DND-41 (cell line): Measurements from ENCODE around the gene LY86.

Experiments
- EZH2 ChIP-seq: IDR thresholded peaks from 3 replicates; pipeline ENCODE4 v1.6.1; 2012; ENCODE audit warnings: borderline replicate concordance, low read depth, mild to moderate bottlenecking, moderate library complexity, low read length, inconsistent platforms; ENCODE audit not compliant: severe bottlenecking
- TF ChIP-seq, protein P1 (sequence below): IDR thresholded peaks from 2 replicates; pipeline ENCODE4 v1.5.1; 2012; ENCODE audit warnings: borderline replicate concordance, low read length, moderate library complexity, mild to moderate bottlenecking; ENCODE audit not compliant: poor library complexity, severe bottlenecking; ENCODE audit errors: extremely low read depth

DNA sequence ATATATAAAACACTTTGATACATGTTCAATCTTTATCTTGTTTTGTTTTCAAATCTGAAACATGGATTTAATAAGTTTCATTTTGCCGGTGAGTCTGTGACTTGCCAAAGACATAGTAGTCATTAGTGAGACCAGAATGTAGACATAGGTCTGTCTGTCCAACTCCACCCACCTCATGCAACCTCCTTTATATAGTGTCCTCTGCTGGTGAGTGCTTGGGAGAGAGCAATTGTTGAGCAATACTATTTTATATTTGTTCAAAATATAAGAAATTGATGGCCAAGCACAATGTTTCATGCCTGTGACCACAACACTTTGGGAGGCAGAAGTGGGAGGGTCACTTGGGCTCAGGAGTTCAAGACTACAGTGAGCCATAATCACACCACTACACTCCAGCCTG, 10.8 kb upstream of the LY86 start:
- TF ChIP-seq, protein P1, sequence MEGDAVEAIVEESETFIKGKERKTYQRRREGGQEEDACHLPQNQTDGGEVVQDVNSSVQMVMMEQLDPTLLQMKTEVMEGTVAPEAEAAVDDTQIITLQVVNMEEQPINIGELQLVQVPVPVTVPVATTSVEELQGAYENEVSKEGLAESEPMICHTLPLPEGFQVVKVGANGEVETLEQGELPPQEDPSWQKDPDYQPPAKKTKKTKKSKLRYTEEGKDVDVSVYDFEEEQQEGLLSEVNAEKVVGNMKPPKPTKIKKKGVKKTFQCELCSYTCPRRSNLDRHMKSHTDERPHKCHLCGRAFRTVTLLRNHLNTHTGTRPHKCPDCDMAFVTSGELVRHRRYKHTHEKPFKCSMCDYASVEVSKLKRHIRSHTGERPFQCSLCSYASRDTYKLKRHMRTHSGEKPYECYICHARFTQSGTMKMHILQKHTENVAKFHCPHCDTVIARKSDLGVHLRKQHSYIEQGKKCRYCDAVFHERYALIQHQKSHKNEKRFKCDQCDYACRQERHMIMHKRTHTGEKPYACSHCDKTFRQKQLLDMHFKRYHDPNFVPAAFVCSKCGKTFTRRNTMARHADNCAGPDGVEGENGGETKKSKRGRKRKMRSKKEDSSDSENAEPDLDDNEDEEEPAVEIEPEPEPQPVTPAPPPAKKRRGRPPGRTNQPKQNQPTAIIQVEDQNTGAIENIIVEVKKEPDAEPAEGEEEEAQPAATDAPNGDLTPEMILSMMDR = no peak
- TF ChIP-seq EZH2 = no peak
